Measurements from ENCODE around the gene CLMN. TPM values are rescaled to one million over a fixed set of nuclear protein-coding genes. Genes with fewer than 3 reads are reported as not detected.

Gene CLMN
- total and polyA plus RNA-seq, 2 of the 4 experiments (the other 2 are of a cell fraction) = 0.10 to 0.18 TPM

DNA sequence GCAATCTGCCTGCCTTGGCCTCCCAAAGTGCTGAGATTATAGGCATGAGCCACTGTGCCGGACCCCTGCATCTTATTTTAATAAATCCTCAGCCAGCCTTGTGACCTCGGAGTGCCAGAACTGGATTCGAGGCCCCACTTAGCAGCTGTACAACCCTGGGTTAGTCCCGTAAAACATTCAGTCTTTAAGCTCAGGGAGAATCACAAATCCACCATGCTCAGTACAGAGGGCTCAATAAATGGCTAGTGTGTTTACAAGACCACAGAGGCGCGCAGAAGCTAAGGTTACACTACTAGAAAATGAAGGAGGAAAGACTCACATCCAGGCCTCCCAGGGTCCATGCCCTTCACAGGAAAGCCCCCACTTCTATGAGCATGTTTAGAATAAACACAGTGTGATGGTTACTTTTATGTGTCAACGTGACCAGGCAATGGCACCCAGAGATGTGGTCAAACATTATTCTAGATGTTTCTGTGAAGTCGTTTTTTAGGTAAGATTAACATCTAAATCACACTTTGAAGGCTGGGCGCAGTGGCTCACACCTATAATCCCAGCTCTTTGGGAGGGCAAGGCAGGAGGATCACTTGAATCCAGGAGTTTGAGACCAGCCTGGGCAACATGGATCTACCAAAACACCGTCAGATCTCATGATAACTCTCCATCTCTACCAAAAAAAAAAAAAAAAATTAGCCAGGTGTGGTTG lies 55.3 kb downstream of the CLMN start:
- no peak overlapping the region; the same call in 1 of the 2 replicates for H3K18ac ChIP-seq (ENCODE audit: low read depth, low read length)
- no peak overlapping the region for H2BK5ac ChIP-seq (ENCODE audit: low read depth, low read length, poor library complexity, severe bottlenecking)
- DNase-seq (no peak), ATAC-seq (ENCODE audit: low read depth) (no peak)
- ChIA-PET CTCF (no interaction called here), POLR2A (ENCODE audit: unreplicated experiment) (no interaction called here)
- no peaks in the 10 kb centered on the region for H3K9me3 ChIP-seq (ENCODE audit: control insufficient read depth, insufficient read depth, low read length)
- H4K8ac ChIP-seq (ENCODE audit: low read depth in 2 of 2, low read length in 2 of 2) = no peak overlapping the region
- H3K79me1 ChIP-seq (ENCODE audit: low read depth in 1 of 2, low read length in 2 of 2) = no peaks in the 10 kb centered on the region
- no CpG with 5 or more reads among the region's 10 CpGs for WGBS, 2 experiments (ENCODE audit: extremely low coverage in 2 of 2, insufficient read length in 1 of 2)
- in situ Hi-C loops (cut with MboI; ENCODE audit: low sequenced_read_pairs) = no loop called here
- no peak overlapping the region for H3K27ac ChIP-seq (ENCODE audit: insufficient read depth, low read length)
- H2BK15ac ChIP-seq (ENCODE audit: low read depth, low read length) = no peak overlapping the region
- H3K27me3 ChIP-seq (ENCODE audit: control insufficient read depth, insufficient read depth, low read length) = no peaks in the 10 kb centered on the region
- BruUV-seq (replicated peaks) = no TSS peak
- no peak overlapping the region for H2AK5ac ChIP-seq (ENCODE audit: low read depth, low read length)
- intact Hi-C loops (cut with micrococcal nuclease) = no loop called here
- H2BK20ac ChIP-seq (ENCODE audit: low read depth, low read length) = no peak overlapping the region
- H3K4me2 ChIP-seq (ENCODE audit: low read depth, low read length) = no peak overlapping the region
- H2BK120ac ChIP-seq (ENCODE audit: low read depth, low read length) = no peak overlapping the region
- TF ChIP-seq USF2 (IDR thresholded peaks at IDR 0.05; ENCODE audit: low read depth, low read length) (no peak), BHLHE40 (IDR thresholded peaks at IDR 0.05; ENCODE audit: low read depth, low read length) (no peak), RFX5 (IDR thresholded peaks at IDR 0.05; ENCODE audit: low read depth, low read length) (no peak), NFE2L2 (IDR thresholded peaks at IDR 0.05; ENCODE audit: low read depth, low read length) (no peak), SMC3 (IDR thresholded peaks at IDR 0.05; ENCODE audit: low read depth, low read length) (no peak), RCOR1 (IDR thresholded peaks at IDR 0.05; ENCODE audit: insufficient replicate concordance, low read length) (no peak), CEBPB (IDR thresholded peaks at IDR 0.05; ENCODE audit: low read depth, low read length) (no peak), ELK1 (IDR thresholded peaks at IDR 0.05; ENCODE audit: borderline replicate concordance, low read depth, low read length) (no peak), POLR2A (IDR thresholded peaks at IDR 0.05; ENCODE audit: low read depth, low read length) (no peak), MAZ (IDR thresholded peaks at IDR 0.05; ENCODE audit: borderline replicate concordance, low read depth, low read length) (no peak), CHD1 (IDR thresholded peaks at IDR 0.05; ENCODE audit: low read depth, low read length) (no peak)
- TF ChIP-seq, protein P1, sequence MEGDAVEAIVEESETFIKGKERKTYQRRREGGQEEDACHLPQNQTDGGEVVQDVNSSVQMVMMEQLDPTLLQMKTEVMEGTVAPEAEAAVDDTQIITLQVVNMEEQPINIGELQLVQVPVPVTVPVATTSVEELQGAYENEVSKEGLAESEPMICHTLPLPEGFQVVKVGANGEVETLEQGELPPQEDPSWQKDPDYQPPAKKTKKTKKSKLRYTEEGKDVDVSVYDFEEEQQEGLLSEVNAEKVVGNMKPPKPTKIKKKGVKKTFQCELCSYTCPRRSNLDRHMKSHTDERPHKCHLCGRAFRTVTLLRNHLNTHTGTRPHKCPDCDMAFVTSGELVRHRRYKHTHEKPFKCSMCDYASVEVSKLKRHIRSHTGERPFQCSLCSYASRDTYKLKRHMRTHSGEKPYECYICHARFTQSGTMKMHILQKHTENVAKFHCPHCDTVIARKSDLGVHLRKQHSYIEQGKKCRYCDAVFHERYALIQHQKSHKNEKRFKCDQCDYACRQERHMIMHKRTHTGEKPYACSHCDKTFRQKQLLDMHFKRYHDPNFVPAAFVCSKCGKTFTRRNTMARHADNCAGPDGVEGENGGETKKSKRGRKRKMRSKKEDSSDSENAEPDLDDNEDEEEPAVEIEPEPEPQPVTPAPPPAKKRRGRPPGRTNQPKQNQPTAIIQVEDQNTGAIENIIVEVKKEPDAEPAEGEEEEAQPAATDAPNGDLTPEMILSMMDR (conservative IDR thresholded peaks at IDR 0.05; ENCODE audit: low read depth, low read length) = no peak
- no peaks in the 10 kb centered on the region for H4K20me1 ChIP-seq (ENCODE audit: insufficient read depth, low read length)
- H2AK9ac ChIP-seq (replicated peaks; ENCODE audit: low read depth, low read length, poor library complexity) = no peak overlapping the region
- H2AFZ ChIP-seq (replicated peaks; ENCODE audit: low read length, poor library complexity) = no peak overlapping the region
- H3K9ac ChIP-seq (ENCODE audit: low read depth, low read length) = no peak overlapping the region
- no peaks in the 10 kb centered on the region for H3K36me3 ChIP-seq (ENCODE audit: control insufficient read depth, insufficient read depth, low read length)
- H3K4me3 ChIP-seq (ENCODE audit: insufficient read depth, low read depth, low read length) = no peak overlapping the region
- no peak overlapping the region for H4K91ac ChIP-seq (ENCODE audit: insufficient read depth, low read depth, low read length)
- H4K5ac ChIP-seq (ENCODE audit: low read depth, low read length) = no peak overlapping the region
- H3K14ac ChIP-seq (replicated peaks; ENCODE audit: low read depth, low read length) = no peak overlapping the region
- no peak overlapping the region for H3K56ac ChIP-seq (ENCODE audit: extremely low read depth, insufficient read depth, low read length)
- no peaks in the 10 kb centered on the region for H3K9me1 ChIP-seq (ENCODE audit: insufficient read depth, low read length)
- H3K4ac ChIP-seq (ENCODE audit: low read depth, low read length) = no peak overlapping the region
- H3K4me1 ChIP-seq (ENCODE audit: control insufficient read depth, insufficient read depth, low read length) = peaks cover 5% of the 10 kb centered on the region; the same call in 1 of the 2 replicates
- no peak overlapping the region for H3K23ac ChIP-seq (ENCODE audit: low read depth, low read length)
- dilution Hi-C loops (cut with HindIII; ENCODE audit: low sequenced_read_pairs, unreplicated experiment) = no loop called here

Data from IMR-90 (cell line).